GM21825 (cell line): ENCODE measurements around the gene FREM1.
"Not testable (repeated sequence)": the region's sequence is repeated elsewhere in the genome, so short reads cannot be mapped to it uniquely, and the experiment has no call there.

ENCODE experiments used
- ATAC-seq: cut with Tn5 transposase; IDR thresholded peaks from one replicate; pipeline ENCODE4 v1.9.1; 2021; ENCODE audit warnings: mild to moderate bottlenecking, moderate library complexity; ENCODE audit not compliant: unreplicated experiment

The FREM1 gene, protein sequence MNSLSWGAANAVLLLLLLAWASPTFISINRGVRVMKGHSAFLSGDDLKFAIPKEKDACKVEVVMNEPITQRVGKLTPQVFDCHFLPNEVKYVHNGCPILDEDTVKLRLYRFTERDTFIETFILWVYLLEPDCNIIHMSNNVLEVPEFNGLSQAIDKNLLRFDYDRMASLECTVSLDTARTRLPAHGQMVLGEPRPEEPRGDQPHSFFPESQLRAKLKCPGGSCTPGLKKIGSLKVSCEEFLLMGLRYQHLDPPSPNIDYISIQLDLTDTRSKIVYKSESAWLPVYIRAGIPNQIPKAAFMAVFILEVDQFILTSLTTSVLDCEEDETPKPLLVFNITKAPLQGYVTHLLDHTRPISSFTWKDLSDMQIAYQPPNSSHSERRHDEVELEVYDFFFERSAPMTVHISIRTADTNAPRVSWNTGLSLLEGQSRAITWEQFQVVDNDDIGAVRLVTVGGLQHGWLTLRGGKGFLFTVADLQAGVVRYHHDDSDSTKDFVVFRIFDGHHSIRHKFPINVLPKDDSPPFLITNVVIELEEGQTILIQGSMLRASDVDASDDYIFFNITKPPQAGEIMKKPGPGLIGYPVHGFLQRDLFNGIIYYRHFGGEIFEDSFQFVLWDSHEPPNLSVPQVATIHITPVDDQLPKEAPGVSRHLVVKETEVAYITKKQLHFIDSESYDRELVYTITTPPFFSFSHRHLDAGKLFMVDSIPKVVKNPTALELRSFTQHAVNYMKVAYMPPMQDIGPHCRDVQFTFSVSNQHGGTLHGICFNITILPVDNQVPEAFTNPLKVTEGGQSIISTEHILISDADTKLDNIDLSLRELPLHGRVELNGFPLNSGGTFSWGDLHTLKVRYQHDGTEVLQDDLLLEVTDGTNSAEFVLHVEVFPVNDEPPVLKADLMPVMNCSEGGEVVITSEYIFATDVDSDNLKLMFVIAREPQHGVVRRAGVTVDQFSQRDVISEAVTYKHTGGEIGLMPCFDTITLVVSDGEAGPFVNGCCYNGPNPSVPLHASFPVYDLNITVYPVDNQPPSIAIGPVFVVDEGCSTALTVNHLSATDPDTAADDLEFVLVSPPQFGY (N-terminal part only)

DNA sequence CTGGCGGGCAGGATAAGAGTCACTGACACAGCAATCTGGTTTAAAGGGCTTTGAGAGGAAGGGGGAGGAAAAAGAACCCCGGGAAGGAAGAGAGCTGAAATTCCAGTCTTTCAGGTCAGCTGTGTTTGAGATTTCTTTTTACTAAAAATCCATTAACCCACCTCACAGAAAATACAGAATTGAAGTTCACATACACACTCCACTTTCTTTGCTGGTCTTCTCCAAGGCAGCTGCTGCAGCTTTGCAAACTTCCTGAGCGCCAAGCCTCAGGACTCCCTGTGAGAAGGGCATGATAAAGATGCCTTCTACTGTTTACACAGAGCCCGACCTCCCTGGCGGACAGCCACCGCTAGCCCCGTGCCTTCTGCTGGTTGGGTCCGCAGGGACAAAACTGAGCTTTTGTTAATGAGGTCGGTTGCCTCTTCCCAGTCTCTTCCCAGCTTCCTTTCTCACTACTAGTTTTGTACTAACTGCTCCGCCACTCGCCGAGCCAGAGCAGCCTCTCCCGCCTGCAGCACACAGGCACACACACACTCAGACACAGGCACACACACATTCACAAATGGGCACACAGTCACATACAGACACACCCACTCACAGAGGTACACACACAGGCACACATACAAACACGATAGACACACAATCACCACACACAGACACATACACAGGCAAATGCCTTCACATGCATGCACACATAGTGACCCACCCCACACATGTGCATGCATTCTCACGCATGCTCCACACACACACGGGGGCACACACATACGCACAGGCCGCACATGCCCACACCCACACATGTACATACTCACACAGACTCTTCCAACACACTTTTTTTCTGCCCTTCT, at the start of gene FREM1:
Gene FREM1, minus strand, starts transcription at position 468 of the 845 bp plus-strand sequence. CDS start 41,451 bp downstream, outside the sequence.
- no peak for ATAC-seq

- no peak for ATAC-seq
Observed at GRCh38 chr9:14958989-14959388, 48.8 kb upstream of the FREM1 start.

- no peak for ATAC-seq
Observed at GRCh38 chr9:14957109-14957508, 46.9 kb upstream of the FREM1 start.

- ATAC-seq = no peak
Observed at GRCh38 chr9:14956208-14956607, 46.0 kb upstream of the FREM1 start.

- no peak for ATAC-seq
Observed at GRCh38 chr9:14945351-14945750, 35.1 kb upstream of the FREM1 start.

DNA sequence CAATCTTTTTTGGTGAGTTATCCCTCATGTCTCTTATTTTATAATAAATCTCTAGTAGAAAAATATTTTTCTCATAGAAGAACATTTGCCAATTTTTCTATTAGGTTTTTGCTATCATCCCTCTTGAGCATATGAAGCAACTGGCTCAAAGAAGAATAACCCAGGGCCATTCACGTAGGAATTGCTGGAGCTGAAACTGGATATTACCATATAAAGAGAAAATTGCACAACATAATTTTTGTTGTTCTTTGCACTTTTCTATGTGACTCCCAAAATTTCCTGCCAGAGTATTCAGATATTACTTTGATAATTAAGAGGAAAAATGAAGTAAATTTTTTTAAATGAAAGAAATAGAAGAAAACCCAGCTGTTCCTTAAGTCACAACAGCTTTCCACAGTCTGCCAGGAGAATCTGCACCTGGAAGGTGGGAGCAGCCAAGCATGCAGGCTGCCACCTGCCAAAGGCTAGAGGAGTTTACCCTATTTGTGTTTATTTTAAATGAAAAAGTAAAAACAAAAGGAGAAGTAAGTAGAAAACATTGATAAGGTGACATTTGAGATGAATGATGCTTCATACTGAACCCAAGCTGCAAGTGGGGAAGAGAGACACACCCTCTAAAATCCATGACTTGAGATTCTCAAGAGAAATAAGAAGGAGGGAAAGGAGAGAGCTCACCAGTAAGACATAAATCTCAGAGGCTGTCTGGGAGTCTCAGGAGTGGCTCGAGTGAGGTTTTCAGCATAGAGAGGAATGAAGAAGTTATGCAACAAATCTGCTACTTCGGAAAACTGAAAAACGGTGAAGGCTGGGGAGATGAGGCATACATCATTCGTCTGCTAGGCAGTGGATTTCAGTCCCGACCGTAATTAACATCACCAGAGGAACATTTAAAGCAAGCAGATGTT, 31.5 kb upstream of the FREM1 start:
- no peak for ATAC-seq

- ATAC-seq = no peak
Observed at GRCh38 chr9:14939378-14939777, 29.1 kb upstream of the FREM1 start.

DNA sequence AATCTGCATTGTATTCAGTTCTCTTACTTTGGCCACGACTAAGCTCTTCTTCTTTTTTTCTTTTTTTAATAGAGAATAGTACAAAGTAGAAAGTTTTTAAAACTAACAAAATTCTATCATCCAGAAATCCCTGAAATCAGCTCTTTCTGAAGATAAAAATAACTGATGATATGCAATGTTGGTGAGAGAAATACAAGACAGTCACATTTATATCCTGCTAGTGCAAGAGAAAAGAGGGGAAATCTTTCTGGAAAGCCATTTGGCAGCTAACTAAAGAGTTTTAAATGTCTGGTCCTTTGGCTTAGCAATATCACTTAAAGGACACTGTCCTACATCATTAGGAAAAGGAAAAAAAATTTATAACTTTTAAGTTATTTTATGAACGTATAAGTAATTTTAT, 27.0 kb upstream of the FREM1 start:
- ATAC-seq = no peak

GRCh38 chr9:14936491-14936890, 26.3 kb upstream of the FREM1 start:
- no peak for ATAC-seq

DNA sequence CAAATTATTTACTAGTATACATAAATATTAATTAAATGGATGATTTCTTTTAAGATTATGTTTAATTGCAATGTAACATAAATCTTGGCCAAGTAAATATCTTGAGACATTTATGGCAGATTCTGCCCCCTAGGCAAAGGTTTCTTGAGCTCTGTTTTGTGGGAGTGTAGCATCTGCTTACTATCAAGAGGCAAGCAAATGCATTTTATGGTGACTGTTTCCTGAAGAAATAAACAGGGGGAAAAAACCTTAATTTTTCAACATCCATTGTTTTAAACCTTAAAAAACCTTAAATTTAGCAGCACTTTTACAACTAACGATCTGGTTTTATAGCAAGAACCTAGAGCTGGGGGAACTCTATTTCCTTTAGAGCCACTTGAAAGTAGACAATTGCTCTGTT, 25.7 kb upstream of the FREM1 start:
- no peak for ATAC-seq

DNA sequence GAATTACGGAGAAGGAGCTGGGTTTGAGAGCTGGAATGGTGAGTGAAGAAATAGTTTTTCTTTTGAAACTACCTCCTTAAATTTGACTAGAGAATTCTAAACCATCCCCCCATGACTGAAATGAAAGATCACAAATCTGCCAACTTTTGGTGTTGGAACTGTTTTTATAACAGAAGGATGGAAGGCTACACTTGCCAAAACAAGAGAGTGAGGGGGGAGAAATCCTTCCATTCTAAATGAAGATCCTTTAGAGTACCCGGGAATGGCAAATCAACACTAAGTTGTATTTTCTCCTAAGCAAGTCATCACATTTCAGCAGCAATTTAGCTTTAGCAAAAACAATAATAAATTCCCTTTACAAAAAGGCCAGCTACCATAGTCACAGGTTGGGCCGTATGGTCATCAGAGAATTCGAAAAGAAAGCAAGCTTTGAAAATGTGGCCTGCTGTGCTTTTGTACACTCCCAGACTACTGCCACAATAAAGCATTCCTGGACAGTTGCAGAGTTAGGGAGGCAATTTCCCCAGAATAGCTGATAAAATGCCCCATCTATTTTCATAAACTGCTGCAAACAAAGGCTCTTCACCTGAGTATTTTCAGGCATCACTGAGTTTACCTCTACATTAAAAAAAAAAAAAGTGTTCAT, 25.0 kb upstream of the FREM1 start:
- ATAC-seq = no peak

GRCh38 chr9:14932641-14933040, 22.4 kb upstream of the FREM1 start:
- ATAC-seq = no peak

DNA sequence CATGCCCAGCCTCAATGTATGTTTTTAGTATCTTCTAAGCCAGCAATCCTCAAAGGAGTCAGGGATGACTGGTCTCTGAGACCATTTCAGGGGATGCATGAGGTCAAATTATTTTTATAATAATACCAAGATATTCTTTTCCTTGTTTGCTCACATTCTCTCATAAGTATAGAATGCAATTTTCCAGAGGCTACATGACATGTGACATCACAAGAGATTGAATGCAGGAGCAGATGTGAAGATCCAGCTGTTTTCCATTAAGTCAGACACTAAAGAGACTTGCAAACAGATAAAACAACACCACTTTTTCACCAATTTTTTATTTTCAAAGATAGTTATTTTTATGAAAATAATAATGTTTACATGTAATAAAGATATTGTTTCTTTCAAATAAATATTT, 22.0 kb upstream of the FREM1 start:
- no peak for ATAC-seq

DNA sequence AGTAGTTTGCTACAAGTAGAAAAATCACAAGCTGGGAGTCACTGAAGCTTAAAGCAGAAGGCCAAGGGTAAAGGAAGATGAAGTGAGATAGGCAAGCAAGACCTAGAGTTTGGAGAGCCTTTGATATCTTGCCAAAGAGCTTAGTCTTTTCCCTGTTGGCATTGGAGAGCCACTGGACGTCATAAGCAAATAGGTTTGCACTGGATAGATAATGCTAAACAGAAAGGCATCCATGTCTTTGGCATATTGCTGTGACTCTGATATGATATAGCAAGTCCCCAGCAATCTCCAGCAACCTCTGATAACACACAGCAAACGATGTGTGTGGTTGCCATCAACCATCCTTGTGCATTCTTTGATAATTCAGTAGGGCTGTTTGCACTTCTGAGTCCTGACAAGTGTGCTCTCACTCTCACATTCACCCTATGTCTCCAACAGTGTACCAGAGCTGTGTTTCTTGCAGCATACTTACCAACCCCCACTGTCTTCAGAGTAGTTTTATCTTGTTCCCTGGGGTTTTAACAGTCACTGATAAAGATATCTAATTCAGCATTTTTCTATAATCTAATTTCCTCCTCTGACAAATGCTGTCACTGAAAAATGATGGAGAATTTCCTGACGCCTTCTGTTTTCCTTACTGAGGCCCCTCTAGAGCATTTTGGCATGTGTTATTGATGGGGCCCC, 16.9 kb upstream of the FREM1 start:
- no peak for ATAC-seq

GRCh38 chr9:14924230-14925219, 14.3 kb upstream of the FREM1 start:
- ATAC-seq = no peak

DNA sequence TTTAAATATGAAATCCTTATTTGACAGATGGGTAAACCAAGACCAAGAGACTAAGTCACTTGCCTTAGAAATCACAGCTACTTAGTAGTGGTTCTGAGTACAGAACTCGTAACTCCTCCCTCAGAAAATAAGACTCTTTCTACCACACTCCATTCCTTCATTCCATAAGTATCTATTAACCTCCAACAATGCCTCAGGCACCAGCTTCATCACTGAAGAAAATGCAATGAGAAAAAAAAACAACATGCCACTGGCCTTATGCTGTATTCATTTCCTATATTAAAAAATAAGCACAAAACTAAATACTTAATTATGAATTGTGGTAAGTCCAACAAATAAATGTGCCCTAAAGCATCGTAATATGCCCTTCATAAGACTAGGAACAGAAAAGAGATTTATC, 13.5 kb upstream of the FREM1 start:
- no peak for ATAC-seq

- ATAC-seq = not testable (repeated sequence)
Observed at GRCh38 chr9:14920805-14921204, 10.6 kb upstream of the FREM1 start.
